ENCODE measurements around the gene CTXN3.

The CTXN3 gene

GRCh38 chr5:127700237-127700766 lies 51.4 kb downstream of the CTXN3 start:
- peak; percentile 56 for DNase-seq

DNA sequence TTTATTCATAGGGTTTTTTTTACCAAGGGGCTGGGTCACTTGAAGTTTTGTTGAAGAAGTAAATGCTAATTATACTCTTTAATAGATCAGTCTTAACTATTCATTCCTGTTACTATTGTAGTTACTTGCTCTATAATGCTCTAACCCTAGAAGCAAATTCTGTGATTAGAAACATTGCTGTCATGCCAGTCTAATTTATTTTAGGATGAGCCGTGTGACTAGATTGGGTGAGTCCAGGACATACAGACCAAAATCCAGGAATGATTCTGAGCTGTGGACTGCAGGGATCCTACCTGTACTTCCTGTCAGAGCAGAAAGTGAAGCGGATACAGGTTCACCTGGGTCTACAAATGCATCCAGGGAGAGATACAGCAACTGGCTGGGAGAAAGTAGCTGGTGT lies 53.6 kb downstream of the CTXN3 start:
- DNase-seq, result no peak

- no peak for DNase-seq
These were observed 54.2 kb downstream of the CTXN3 start, which contains the start of gene CCDC192 for GRCh38 chr5:127702926-127703561. Gene CCDC192 (plus strand): TSS chr5:127703391. CDS start chr5:127703446, 55 bp downstream.

- no peak for DNase-seq
These were observed 56.4 kb downstream of the CTXN3 start for GRCh38 chr5:127705120-127705892.

GRCh38 chr5:127706691-127707090 lies 57.8 kb downstream of the CTXN3 start:
- no peak for DNase-seq

DNA sequence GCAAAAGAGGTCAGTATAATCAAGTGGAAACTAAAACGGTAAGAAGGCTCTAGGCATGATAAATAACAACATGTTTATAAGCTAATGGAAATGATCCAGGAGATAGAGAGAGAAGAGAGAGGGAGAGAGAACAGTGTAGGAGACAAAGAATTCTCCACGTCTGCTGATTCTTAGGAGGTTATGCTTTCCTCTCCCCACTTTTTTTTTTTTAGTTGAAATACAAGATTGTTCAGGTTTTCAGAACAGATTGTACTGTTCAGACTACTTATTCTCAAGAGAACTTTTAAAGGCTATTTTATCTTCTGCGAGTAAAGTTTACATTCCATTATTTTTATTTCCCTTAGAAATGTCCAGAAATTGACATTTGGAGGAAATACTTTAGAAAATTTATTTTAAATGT lies 58.3 kb downstream of the CTXN3 start:
- no peak for DNase-seq
